Panc1 (cell line): ENCODE results near the gene TNFRSF21. TPM values are rescaled to one million over a fixed set of nuclear protein-coding genes. Genes with fewer than 3 reads are reported as not detected.
"Not testable (repeated sequence)": the region's sequence is repeated elsewhere in the genome, so short reads cannot be mapped to it uniquely, and the experiment has no call there.

Source experiments
- ATAC-seq: fragments of 200-7000 bp; cut with Tn5 transposase; 2 replicates; pipeline ENCODE4 v1.9.1; 2020; ENCODE audit warnings: mild to moderate bottlenecking, moderate library complexity
- BruUV-seq: library from RNA; stranded (reverse); fragments of 400-500 nt; replicated peaks from 2 replicates; lab custom pipeline; 2021; lab: Mats Ljungman, UMichigan
- CTCF ChIA-PET: fragments of 300-600 bp; sonication (Branson Sonifier 250); formaldehyde crosslinking; loops from one replicate; lab custom pipeline; 2022; ENCODE audit warnings: antibody characterized with exemption; lab: Charles Lee
- POLR2A ChIA-PET: fragments of 300-600 bp; sonication (Branson Sonifier 250); formaldehyde crosslinking; loops from one replicate; lab custom pipeline; 2022; ENCODE audit warnings: antibody characterized with exemption; lab: Charles Lee
- DNase-seq: peaks from one replicate; pipeline ENCODE4 v3.0.0-alpha.2; 2010; ENCODE audit warnings: low read depth, low spot score
- H3K27ac ChIP-seq: 2 replicates; pipeline ENCODE4 v1.5.1; 2011; ENCODE audit warnings: mild to moderate bottlenecking, low read length, inconsistent platforms
- H3K27me3 ChIP-seq: fragments of 200-500 bp; sonication (Bioruptor generic); 2 replicates; pipeline ENCODE4 v1.6.0; 2014; ENCODE audit warnings: low read length, inconsistent platforms; ENCODE audit not compliant: control insufficient read depth, insufficient read depth
- H3K36me3 ChIP-seq: fragments of 200-500 bp; sonication (Bioruptor generic); 2 replicates; pipeline ENCODE4 v1.5.1; 2014; ENCODE audit warnings: inconsistent platforms, mild to moderate bottlenecking, low read length, moderate library complexity; ENCODE audit not compliant: control insufficient read depth, insufficient read depth
- H3K4me1 ChIP-seq: 2 replicates; pipeline ENCODE4 v1.5.1; 2011; ENCODE audit warnings: inconsistent platforms, mild to moderate bottlenecking, low read length, moderate library complexity; ENCODE audit not compliant: control insufficient read depth, insufficient read depth
- H3K4me3 ChIP-seq, 2 experiments: 2 replicates each; pipeline ENCODE4 v1.5.1; 2011 to 2012; ENCODE audit warnings: low read depth in 2 of 2, low read length in 2 of 2, mild to moderate bottlenecking in 2 of 2, inconsistent platforms in 1 of 2, moderate library complexity in 1 of 2
- H3K9me3 ChIP-seq: fragments of 200-500 bp; sonication (Bioruptor generic); 2 replicates; pipeline ENCODE4 v1.5.1; 2014; ENCODE audit warnings: low read depth, mild to moderate bottlenecking, inconsistent platforms, low read length, moderate library complexity; ENCODE audit not compliant: control insufficient read depth, insufficient read depth
- POLR2AphosphoS5 ChIP-seq: IDR thresholded peaks from 2 replicates; pipeline ENCODE4 v1.6.1; 2012; ENCODE audit warnings: mild to moderate bottlenecking, low read depth, low read length, moderate library complexity
- REST ChIP-seq, 2 experiments: IDR thresholded peaks; 2 replicates each; pipeline ENCODE4 v1.6.1; 2011 to 2012; ENCODE audit warnings: low read depth in 2 of 2, control low read depth in 1 of 2, low read length in 1 of 2, mild to moderate bottlenecking in 1 of 2, moderate library complexity in 1 of 2; ENCODE audit not compliant: insufficient read depth in 1 of 2
- SIN3A ChIP-seq: IDR thresholded peaks from 2 replicates; pipeline ENCODE4 v1.6.1; 2012; ENCODE audit warnings: low read depth, mild to moderate bottlenecking, low read length, moderate library complexity, borderline replicate concordance; ENCODE audit not compliant: insufficient read depth
- TCF7L2 ChIP-seq: IDR thresholded peaks from 2 replicates; pipeline ENCODE4 v1.6.1; 2011; ENCODE audit warnings: mild to moderate bottlenecking, low read depth, low read length, inconsistent platforms
- in situ Hi-C: cut with HindIII; loops from 2 replicates; pipeline ENCODE4 v1.10.0; 2016; ENCODE audit warnings: low sequenced_read_pairs, low pct_unique_long_range_greater_than_20kb
- intact Hi-C: fragments of 100-400 bp; cut with micrococcal nuclease; formaldehyde crosslinking; loops from one replicate; pipeline ENCODE4 v1.10.0; 2022; ENCODE audit not compliant: unreplicated experiment
- total RNA-seq: library from RNA; stranded (reverse); gene quantifications from one replicate; pipeline ENCODE4 v1.2.1, GENCODE V29; 2021; ENCODE audit not compliant: unreplicated experiment
- TF ChIP-seq, protein P1 (sequence below): fragments of 450-650 bp; IDR thresholded peaks from 2 replicates; pipeline ENCODE4 v1.5.1; 2017; ENCODE audit warnings: mild to moderate bottlenecking

Gene TNFRSF21
- total RNA-seq, 1 experiment from 2014 or later = 76.0 TPM

DNA sequence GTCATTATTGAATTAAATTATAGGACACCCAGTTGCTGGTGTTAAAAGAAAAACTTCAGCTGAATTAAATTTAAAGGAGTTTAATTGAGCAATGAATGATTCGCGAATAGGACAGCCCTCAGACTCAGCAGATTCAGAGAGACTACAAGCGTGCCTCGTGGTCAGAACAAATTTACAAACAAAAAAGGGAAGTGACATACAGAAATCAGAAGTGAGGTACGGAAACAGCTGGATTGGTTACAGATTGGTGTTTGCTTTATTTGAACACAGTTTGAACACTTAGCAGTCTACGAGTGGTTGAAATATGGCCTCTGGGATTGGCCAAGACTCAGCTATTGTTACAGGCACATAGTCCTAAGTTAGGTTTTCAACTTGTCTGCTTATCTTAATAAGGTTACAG, 25.8 kb upstream of the TNFRSF21 start:
- intact Hi-C loops = no loop called here
- CTCF ChIA-PET = no interaction called here
- no peaks in the 10 kb centered on the region for H3K9me3 ChIP-seq

GRCh38 chr6:47334334-47334733, 24.6 kb upstream of the TNFRSF21 start:
- no TSS peak for BruUV-seq
- TF ChIP-seq, protein P1, sequence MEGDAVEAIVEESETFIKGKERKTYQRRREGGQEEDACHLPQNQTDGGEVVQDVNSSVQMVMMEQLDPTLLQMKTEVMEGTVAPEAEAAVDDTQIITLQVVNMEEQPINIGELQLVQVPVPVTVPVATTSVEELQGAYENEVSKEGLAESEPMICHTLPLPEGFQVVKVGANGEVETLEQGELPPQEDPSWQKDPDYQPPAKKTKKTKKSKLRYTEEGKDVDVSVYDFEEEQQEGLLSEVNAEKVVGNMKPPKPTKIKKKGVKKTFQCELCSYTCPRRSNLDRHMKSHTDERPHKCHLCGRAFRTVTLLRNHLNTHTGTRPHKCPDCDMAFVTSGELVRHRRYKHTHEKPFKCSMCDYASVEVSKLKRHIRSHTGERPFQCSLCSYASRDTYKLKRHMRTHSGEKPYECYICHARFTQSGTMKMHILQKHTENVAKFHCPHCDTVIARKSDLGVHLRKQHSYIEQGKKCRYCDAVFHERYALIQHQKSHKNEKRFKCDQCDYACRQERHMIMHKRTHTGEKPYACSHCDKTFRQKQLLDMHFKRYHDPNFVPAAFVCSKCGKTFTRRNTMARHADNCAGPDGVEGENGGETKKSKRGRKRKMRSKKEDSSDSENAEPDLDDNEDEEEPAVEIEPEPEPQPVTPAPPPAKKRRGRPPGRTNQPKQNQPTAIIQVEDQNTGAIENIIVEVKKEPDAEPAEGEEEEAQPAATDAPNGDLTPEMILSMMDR = no peak
- TF ChIP-seq POLR2AphosphoS5 (no peak), SIN3A (no peak), TCF7L2 (no peak), REST (IDR thresholded peaks at IDR 0.05; ENCODE audit: insufficient read depth in 1 of 2, low read depth in 2 of 2, low read length in 1 of 2) (no peak)
- Histone ChIP-seq H3K27ac (no peak overlapping the region), H3K9me3 (no peaks in the 10 kb centered on the region), H3K4me3 (no peak overlapping the region), H3K27me3 (0 out of 2 replicates have a peak, but pooled peaks cover 2% of the 10 kb centered on the region), H3K4me1 (no peaks in the 10 kb centered on the region), H3K36me3 (no peaks in the 10 kb centered on the region)
- ChIA-PET POLR2A (interaction anchor here (0.7 kb wide), 1 partner anchor 1372 kb away, joined by 3 read pairs; no protein-coding TSS in a partner anchor), CTCF (no interaction called here)
- intact Hi-C loops (no loop called here), in situ Hi-C loops (no loop called here)
- DNase-seq (no peak), ATAC-seq (no peak)

More for the DNA sequence above, 25.8 kb upstream of the TNFRSF21 start:
- no TSS peak for BruUV-seq
- POLR2A ChIA-PET = no interaction called here
- no peaks in the 10 kb centered on the region for H3K36me3 ChIP-seq
- in situ Hi-C loops = no loop called here
- H3K27me3 ChIP-seq = 0 out of 2 replicates have a peak, but pooled peaks cover 2% of the 10 kb centered on the region
- H3K4me1 ChIP-seq = no peaks in the 10 kb centered on the region
- TF ChIP-seq POLR2AphosphoS5 (no peak), TCF7L2 (no peak), SIN3A (no peak), REST (IDR thresholded peaks at IDR 0.05; ENCODE audit: insufficient read depth in 1 of 2, low read depth in 2 of 2, low read length in 1 of 2) (no peak)
- TF ChIP-seq, protein P1 = no peak
- ATAC-seq (no peak), DNase-seq (no peak)
- no peak overlapping the region for H3K4me3 ChIP-seq
- no peak overlapping the region for H3K27ac ChIP-seq

- intact Hi-C loops, BruUV-seq, in situ Hi-C loops, DNase-seq, ATAC-seq, H3K27ac ChIP-seq, H3K4me3 ChIP-seq, CTCF ChIA-PET, H3K9me3 ChIP-seq, POLR2A ChIA-PET, H3K36me3 ChIP-seq, H3K4me1 ChIP-seq, H3K27me3 ChIP-seq: not testable (repeated sequence)
Observed at GRCh38 chr6:47328606-47329005, 18.9 kb upstream of the TNFRSF21 start.

DNA sequence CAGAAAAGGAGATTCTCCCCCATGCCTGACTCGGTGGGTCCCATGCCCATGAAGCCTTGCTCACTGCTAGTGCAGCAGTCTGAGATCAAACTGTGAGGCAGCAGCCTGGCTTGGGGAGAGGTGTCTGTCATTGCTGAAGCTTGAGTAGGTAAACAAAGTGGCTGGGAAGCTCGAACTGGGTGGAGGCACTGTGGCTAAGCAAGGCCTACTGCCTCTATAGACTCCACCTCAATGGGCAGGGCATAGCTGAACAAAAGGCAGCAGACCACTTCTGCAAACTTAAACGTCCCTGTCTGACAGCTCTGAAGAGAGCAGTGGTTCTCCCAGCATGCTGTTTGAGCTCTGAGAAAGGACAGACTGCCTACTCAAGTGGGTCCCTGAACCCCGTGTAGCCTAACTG, 18.4 kb upstream of the TNFRSF21 start:
- H3K4me1 ChIP-seq, CTCF ChIA-PET, H3K4me3 ChIP-seq, H3K9me3 ChIP-seq, H3K27me3 ChIP-seq, DNase-seq, H3K27ac ChIP-seq, intact Hi-C loops, ATAC-seq, POLR2A ChIA-PET, BruUV-seq, in situ Hi-C loops, H3K36me3 ChIP-seq: not testable (repeated sequence)
